ENCODE results near the gene EPHA6.

The EPHA6 gene

GRCh38 chr3:97293596-97294131, 479.3 kb downstream of the EPHA6 start:
- no peak for DNase-seq

DNA sequence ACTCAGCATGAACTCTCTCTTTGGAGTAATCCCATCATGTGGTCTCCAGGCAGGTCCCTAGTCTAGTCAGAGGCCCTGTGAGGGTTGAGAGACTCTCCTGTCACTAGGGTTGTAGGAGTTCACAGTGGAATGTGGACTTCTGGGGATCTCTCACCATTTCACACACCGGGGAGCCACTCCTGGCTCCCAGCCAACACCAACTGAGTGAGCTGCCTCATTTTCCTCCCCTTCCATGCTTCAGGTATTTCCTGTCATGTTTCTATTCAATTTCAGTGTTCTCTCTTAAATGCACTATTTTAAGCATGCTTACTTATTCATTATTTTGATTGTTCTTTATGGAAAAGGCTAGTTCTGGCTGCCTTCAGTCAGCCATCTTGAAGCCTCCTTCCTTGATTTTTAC, 482.6 kb downstream of the EPHA6 start:
- DNase-seq: no peak

DNA sequence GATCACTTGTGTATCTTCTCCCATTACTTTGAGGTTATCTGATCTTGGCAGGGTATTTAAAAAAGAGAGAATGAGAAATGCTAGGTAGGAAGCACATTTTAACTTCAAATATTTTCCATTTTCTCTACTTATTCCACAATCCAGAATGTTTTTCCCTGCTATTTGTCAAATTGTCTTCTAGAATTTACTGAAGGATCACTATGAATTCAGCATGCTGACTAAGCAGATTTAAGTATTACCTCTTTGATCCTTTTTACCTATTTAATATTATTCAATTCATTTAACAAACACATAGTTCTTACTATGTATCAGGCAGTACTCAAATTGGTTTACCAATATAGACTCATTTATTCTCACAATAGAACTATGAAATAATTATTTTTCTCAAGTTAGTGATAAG, 486.7 kb downstream of the EPHA6 start:
- DNase-seq: no peak

- DNase-seq: no peak
Measured at GRCh38 chr3:97306226-97306625, 491.8 kb downstream of the EPHA6 start.

GRCh38 chr3:97338375-97338774, 524.0 kb downstream of the EPHA6 start:
- DNase-seq: no peak

DNA sequence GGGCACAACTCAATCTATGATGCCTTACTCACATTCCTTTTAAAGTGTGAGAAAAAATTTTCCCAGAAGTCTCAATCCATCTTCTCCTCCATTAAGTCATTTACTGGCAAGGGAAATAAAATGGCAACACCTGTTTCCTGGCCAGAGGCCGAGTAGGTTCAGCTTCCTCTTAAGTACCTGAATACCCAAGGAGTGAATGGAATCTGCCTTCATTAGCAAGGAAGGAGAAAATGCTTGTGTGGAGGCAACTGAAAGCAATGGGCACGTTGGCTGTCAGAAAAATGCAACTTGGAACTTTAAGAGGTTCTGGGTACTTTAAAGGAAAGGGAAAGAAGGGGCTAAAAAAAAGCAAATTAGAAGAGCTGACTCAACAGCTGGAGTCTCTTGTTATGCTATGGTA, 526.5 kb downstream of the EPHA6 start:
- no peak for DNase-seq

DNA sequence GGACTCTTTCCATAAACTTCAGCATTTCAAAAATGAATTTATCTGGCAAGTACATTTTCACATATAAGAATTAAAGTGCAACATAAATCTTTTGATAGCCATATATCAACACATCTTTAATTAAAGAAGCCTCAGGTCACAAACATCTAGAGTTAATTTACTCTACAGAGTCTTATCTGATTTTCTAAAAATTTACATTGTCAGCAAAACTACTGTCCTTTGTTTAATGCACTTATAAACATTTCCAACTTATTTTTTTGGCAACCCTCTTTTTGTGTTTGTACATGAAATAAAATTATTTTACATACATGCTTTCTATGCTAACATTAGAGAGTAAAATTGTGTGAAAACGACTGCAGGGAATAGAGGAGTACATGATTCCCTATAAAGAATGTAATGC, 533.4 kb downstream of the EPHA6 start:
- DNase-seq: no peak

DNA sequence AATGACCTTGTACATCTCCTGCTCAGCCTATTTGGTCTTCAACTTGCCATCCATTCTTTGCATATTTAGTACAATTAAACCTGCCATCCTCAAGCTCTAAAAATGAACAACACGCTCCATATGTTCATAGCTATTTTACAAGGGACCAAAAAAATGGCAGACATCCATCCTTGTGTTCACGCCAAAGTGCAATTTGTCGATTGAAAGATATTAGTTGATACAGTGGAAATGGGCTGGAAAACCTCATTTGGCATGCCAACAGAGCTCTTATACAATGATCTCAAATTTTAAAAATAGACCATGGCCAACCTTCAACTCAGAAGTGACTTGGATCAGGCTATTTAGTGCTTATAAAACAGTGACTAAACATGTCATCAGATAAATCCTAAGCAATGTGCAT, 536.6 kb downstream of the EPHA6 start:
- DNase-seq: no peak

- DNase-seq: no peak
Measured at GRCh38 chr3:97353176-97353575, 538.8 kb downstream of the EPHA6 start.

DNA sequence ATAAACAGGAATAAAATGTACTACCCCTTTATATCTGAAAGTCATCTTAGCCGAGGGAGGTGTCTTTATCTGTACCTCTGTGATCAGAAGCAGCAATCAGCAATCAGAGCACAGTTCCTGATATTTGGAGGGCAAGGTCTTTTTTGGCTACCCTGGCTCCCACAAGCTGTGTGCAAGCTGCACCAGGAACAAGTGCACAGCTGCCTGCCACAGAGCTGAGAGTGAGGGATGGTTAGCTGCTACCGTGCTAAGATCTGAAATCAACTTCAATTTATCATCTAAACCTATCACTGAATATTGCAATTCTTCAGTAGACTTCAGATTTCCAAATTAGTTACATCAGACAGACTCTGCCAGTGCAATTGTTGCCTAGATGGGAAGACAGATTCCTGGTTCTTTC, 545.6 kb downstream of the EPHA6 start:
- no peak for DNase-seq

DNA sequence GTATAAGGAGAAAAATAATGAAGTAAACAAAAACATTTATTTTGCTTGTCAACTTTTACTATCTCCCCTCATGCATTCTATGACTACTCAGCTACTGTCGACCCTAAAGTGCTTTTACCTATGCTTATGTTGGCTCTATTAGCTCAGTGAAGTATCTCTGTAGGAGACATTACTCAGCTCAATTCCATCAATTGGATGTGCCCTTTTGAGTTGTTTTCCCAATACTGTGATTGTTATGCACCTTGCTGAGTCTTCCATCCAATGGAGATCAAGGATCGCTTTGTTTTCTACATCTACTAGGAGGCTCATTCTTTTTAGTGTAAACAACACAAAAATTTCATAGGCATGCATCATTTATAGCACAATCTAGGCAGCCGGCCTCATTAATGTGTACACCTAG, 546.4 kb downstream of the EPHA6 start:
- no peak for DNase-seq

DNA sequence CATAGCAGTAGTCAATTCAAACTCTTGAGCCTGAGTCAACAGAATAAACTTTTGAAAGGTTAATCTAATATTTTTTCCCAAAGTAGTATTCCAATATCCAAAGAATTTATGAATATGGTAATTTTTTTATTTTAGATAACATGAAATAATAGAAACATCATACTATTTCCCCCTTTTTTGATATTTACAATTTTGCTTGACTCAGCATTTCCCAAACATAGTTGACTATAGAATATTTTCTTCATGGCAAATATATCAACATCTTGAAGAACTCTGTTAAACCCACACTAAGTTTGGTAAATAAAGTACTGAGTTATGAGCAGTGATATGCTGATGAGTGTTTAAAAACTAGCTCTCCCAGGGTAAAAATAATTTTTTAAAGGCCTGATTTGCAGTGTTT, 570.2 kb downstream of the EPHA6 start:
- DNase-seq: no peak

GRCh38 chr3:97388774-97389173, 574.4 kb downstream of the EPHA6 start:
- no peak for DNase-seq

- DNase-seq: no peak
Measured at GRCh38 chr3:97389936-97390335, 575.5 kb downstream of the EPHA6 start.

GRCh38 chr3:97391167-97391566, 576.8 kb downstream of the EPHA6 start:
- DNase-seq: no peak

DNA sequence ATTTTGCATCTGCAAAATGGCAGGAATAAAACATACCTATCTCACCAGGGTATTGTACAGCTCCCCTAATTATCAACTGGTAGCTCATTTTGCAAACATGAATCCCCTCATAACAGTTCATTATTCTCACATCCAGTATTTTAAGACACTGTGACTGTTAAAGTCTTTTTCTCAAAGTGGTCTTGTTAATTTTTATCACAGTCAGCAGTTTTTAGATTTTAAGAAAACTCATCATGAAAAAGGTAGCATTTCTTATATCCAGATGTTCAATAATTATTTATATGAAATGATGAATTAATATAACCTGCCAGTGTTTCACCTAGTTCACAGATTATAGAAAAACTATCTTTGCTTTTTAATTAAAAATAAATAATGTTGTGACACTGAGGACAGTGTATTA, 595.2 kb downstream of the EPHA6 start:
- no peak for DNase-seq

- no peak for DNase-seq
Measured at GRCh38 chr3:97421565-97421964, 607.2 kb downstream of the EPHA6 start.

DNA sequence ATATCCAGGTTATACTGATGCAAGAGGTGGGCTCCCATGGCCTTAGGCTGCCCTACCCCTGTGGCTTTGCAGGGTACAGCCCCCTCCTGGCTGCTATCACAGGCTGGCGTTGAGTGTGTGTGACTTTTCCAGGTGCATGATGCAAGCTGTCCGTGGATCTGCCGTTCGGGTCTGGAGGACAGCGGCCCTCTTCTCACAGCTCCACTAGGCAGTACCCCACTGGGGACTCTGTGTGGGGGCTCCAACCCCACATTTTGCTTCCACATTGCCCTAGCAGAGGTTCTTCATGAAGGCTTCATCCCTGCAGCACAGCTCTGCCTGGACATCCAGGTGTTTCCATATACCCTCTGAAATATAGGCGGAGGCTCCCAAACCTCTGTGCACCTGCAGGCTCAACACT, 610.6 kb downstream of the EPHA6 start:
- DNase-seq: no peak

GRCh38 chr3:97430601-97431000, 616.2 kb downstream of the EPHA6 start:
- no peak for DNase-seq

DNA sequence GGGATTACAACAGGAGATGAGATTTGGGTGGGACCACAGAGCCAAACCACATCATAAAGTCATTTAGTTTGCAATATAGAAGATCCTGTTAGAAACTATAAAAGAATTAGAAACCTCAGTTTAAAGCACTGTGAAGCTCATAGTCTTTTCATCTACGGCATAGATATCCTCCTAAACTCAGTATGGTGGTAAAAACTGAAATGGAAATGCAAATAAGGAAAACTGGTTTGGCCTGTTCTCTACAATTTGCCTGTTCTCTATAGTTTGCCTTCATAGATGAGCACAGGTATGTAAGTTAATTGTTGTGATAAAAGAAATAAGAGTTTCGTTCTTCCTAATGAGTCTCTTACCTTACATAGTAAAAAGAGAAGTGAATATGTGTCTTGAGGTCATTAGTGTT, 618.5 kb downstream of the EPHA6 start:
- DNase-seq: no peak

- DNase-seq: no peak
Measured at GRCh38 chr3:97438131-97438530, 623.7 kb downstream of the EPHA6 start.

DNA sequence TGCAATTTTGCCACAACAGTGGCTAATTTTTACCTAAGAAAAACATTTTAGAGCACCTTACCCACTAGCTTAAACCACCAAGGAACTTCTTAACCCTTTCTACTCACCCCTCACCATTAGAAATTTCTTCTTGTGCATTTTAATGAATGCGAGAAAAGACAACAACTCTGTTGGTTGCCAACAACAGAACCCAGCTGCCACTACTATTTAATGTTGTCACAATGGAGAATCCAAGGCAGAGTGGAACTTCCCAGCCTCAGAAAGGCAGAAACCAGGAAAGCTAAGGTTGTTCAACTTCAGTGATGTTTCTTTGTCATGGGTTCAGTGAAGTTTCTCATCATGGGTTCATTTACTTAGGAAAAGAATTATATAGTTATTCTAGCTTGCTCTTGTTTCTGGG, 625.0 kb downstream of the EPHA6 start:
- no peak for DNase-seq

- no peak for DNase-seq
Measured at GRCh38 chr3:97464035-97464434, 649.6 kb downstream of the EPHA6 start.

GRCh38 chr3:97470481-97470880, 656.1 kb downstream of the EPHA6 start:
- no peak for DNase-seq

DNA sequence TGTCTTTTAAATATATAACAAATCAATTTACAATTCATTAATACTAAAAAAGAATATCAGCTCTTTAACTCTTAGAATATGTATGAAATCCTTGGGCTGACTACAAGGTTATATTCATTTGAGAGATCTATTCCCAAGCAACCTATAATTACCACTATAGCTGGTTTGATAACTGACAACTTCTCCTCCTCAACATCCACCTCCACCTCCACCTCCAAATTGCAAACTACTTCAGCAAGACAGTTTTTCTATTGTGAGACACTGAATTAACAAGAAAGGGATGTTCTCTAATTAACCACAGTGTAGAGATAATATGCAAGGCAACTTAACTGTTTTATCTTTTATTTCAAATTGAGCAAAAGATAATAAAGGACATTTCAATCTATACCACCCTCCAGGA, 665.3 kb downstream of the EPHA6 start:
- no peak for DNase-seq
